IPS DF 6.9 (cell line): Measurements from ENCODE around the gene NXPH4.

Experiments used
- DNase-seq: peaks from one replicate; pipeline ENCODE4 v3.0.0-alpha.2; 2013; ENCODE audit warnings: low read depth, low spot score
- H3K27ac ChIP-seq: one replicate; pipeline ENCODE4 v1.5.1; 2013; ENCODE audit warnings: low read length, control low read depth
- H3K27me3 ChIP-seq: 2 replicates; pipeline ENCODE4 v1.6.1; 2013; ENCODE audit warnings: mild to moderate bottlenecking, low read length; ENCODE audit not compliant: control insufficient read depth, insufficient read depth
- H3K36me3 ChIP-seq: 2 replicates; pipeline ENCODE4 v1.6.1; 2013; ENCODE audit warnings: low read length; ENCODE audit not compliant: control insufficient read depth, insufficient read depth
- H3K4me1 ChIP-seq: 2 replicates; pipeline ENCODE4 v1.6.1; 2013; ENCODE audit warnings: low read length; ENCODE audit not compliant: control insufficient read depth, insufficient read depth
- H3K4me3 ChIP-seq: 2 replicates; pipeline ENCODE4 v1.5.1; 2013; ENCODE audit warnings: mild to moderate bottlenecking, low read length
- H3K9me3 ChIP-seq: 2 replicates; pipeline ENCODE4 v1.6.1; 2013; ENCODE audit warnings: low read length, inconsistent platforms; ENCODE audit not compliant: control insufficient read depth, insufficient read depth
- WGBS: extraction: QIAGEN DNeasy Blood & Tissue Kit; methylation state at CpG from one replicate; pipeline ENCODE4 v1.1.7; 2013; ENCODE audit warnings: mixed read lengths, missing lambda C conversion rate; ENCODE audit not compliant: insufficient read length, insufficient coverage; 5-methylcytosine and 5-hydroxymethylcytosine counted together

NXPH4 gene

GRCh38 chr12:57225680-57226210, 9.2 kb downstream of the NXPH4 start:
- no peaks in the 10 kb centered on the region for H3K36me3 ChIP-seq
- H3K27ac ChIP-seq = no peak overlapping the region
- no peaks in the 10 kb centered on the region for H3K9me3 ChIP-seq
- H3K27me3 ChIP-seq = peaks cover 59% of the 10 kb centered on the region
- H3K4me1 ChIP-seq = peaks cover 11% of the 10 kb centered on the region
- H3K4me3 ChIP-seq = no peak overlapping the region
- WGBS = no CpG with 5 or more reads among the region's 18 CpGs
- no peak for DNase-seq

- Histone ChIP-seq H3K9me3 (no peaks in the 10 kb centered on the region), H3K27me3 (peaks cover 48% of the 10 kb centered on the region), H3K4me3 (peak overlapping the region; percentile 38; the same call in 1 of the 2 replicates), H3K27ac (no peak overlapping the region), H3K4me1 (peaks cover 9% of the 10 kb centered on the region), H3K36me3 (peaks cover 9% of the 10 kb centered on the region)
- no peak for DNase-seq
- no CpG with 5 or more reads among the region's 35 CpGs for WGBS
Measured at GRCh38 chr12:57226588-57227314, 10.2 kb downstream of the NXPH4 start.

- WGBS = no CpG with 5 or more reads among the region's 8 CpGs
- no peak for DNase-seq
- H3K4me1 ChIP-seq = peaks cover 9% of the 10 kb centered on the region
- H3K4me3 ChIP-seq = peak overlapping the region; percentile 38; the same call in 1 of the 2 replicates
- H3K27me3 ChIP-seq = peaks cover 41% of the 10 kb centered on the region
- H3K9me3 ChIP-seq = no peaks in the 10 kb centered on the region
- H3K27ac ChIP-seq = no peak overlapping the region
- peaks cover 16% of the 10 kb centered on the region for H3K36me3 ChIP-seq
Measured at GRCh38 chr12:57227315-57228115, 10.9 kb downstream of the NXPH4 start.

GRCh38 chr12:57229046-57229633, 12.5 kb downstream of the NXPH4 start:
- Histone ChIP-seq H3K27me3 (peaks cover 26% of the 10 kb centered on the region), H3K27ac (no peak overlapping the region), H3K4me1 (peaks cover 9% of the 10 kb centered on the region), H3K36me3 (peaks cover 31% of the 10 kb centered on the region), H3K4me3 (no peak overlapping the region; the same call in 1 of the 2 replicates), H3K9me3 (no peaks in the 10 kb centered on the region)
- no peak for DNase-seq
- no CpG with 5 or more reads among the region's 9 CpGs for WGBS

- Histone ChIP-seq H3K27me3 (peaks cover 20% of the 10 kb centered on the region), H3K9me3 (no peaks in the 10 kb centered on the region), H3K27ac (no peak within 1 kb of the TSS), H3K4me3 (peak within 1 kb of the TSS; percentile 77), H3K4me1 (peaks cover 9% of the 10 kb centered on the region), H3K36me3 (peaks cover 31% of the 10 kb centered on the region)
- WGBS = no CpG with 5 or more reads among the region's 42 CpGs
- no peak for DNase-seq
Measured at GRCh38 chr12:57229634-57230380, 13.2 kb downstream of the NXPH4 start, which contains the start of gene SHMT2. TSS of gene SHMT2 (plus strand) at chr12:57229711. CDS start at chr12:57229779, 68 bp downstream.

- peaks cover 14% of the 10 kb centered on the region for H3K27me3 ChIP-seq
- peaks cover 31% of the 10 kb centered on the region for H3K36me3 ChIP-seq
- no peaks in the 10 kb centered on the region for H3K9me3 ChIP-seq
- H3K4me3 ChIP-seq = peak overlapping the region; percentile 77; the same call in 1 of the 2 replicates
- no peak for DNase-seq
- no CpG with 5 or more reads among the region's 10 CpGs for WGBS
- no peak overlapping the region for H3K27ac ChIP-seq
- peaks cover 12% of the 10 kb centered on the region for H3K4me1 ChIP-seq
Measured at GRCh38 chr12:57230381-57231155, 14.0 kb downstream of the NXPH4 start.

GRCh38 chr12:57231276-57232021, 14.9 kb downstream of the NXPH4 start:
- peaks cover 31% of the 10 kb centered on the region for H3K36me3 ChIP-seq
- DNase-seq = no peak
- H3K4me3 ChIP-seq = no peak overlapping the region
- no peaks in the 10 kb centered on the region for H3K9me3 ChIP-seq
- H3K27ac ChIP-seq = no peak overlapping the region
- H3K27me3 ChIP-seq = peaks cover 13% of the 10 kb centered on the region
- H3K4me1 ChIP-seq = peaks cover 9% of the 10 kb centered on the region
- no CpG with 5 or more reads among the region's 13 CpGs for WGBS

- peaks cover 19% of the 10 kb centered on the region for H3K27me3 ChIP-seq
- H3K9me3 ChIP-seq = no peaks in the 10 kb centered on the region
- H3K4me1 ChIP-seq = peaks cover 6% of the 10 kb centered on the region
- H3K27ac ChIP-seq = no peak overlapping the region
- DNase-seq = no peak
- peaks cover 31% of the 10 kb centered on the region for H3K36me3 ChIP-seq
- no CpG with 5 or more reads among the region's 19 CpGs for WGBS
- no peak overlapping the region for H3K4me3 ChIP-seq
Measured at GRCh38 chr12:57232156-57232756, 15.7 kb downstream of the NXPH4 start.
